GM12891 (cell line): ENCODE measurements around the gene C14orf39.

Source experiments
- DNase-seq: peaks from one replicate; pipeline ENCODE4 v3.0.0; 2011; ENCODE audit warnings: low spot score; ENCODE audit not compliant: insufficient read length
- FAIRE-seq: peaks from 2 replicates; lab custom pipeline; 2011; peaks lifted over from hg19 to GRCh38; lab: Jason Lieb, UNC
- POU2F2 ChIP-seq: IDR thresholded peaks from 2 replicates; pipeline ENCODE4 v1.6.1; 2011; ENCODE audit warnings: low read depth, mild to moderate bottlenecking, control low read depth, low read length, moderate library complexity
- SPI1 ChIP-seq: IDR thresholded peaks from 2 replicates; pipeline ENCODE4 v1.6.1; 2011; ENCODE audit warnings: low read depth, low read length, control low read depth

The C14orf39 gene

DNA sequence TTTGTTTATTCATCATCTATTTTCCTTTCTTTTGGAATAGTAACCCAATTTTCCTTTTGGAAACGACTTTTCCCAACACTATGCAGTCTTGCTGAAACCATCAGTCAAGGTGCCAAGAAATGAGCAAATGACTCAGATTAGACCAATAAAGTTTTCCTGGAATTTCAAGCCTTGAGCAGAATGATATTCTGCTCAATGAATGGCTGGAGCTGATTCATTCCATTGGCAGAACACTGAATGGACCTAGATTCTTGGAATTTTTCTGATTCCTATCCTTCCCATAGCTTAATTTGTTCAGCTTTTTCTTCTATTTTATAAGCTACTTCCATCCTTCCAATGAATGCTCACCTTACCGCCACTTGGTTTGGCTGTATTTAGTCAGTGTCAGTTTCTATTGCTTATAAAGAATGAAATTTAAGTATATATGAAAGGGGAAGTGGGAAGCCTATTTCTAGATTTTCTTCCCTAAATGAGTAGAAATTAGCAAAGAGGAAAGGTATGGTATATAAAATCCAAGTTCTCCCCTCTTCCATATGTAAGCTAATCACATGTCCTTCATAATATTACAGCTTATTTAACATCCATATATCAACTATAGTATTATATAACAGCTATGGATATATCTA is 89.0 kb downstream of the C14orf39 start:
- FAIRE-seq (no peak), DNase-seq (no peak)
- TF ChIP-seq SPI1 (peak; percentile 54; the same call in 1 of the 2 replicates), POU2F2 (no peak)
